HFFc6 (cell line): ENCODE results near the gene EDN2. TPM values are rescaled to one million over a fixed set of nuclear protein-coding genes. Genes with fewer than 3 reads are reported as not detected.

Experiments used
- DNase-seq: peaks from one replicate; pipeline ENCODE4 v3.0.0-alpha.2; 2018
- H3K27ac Mint-ChIP-seq: 2 replicates; pipeline ENCODE4 v1.8.0; 2020; ENCODE audit warnings: mild to moderate bottlenecking, mixed read lengths
- H3K27me3 Mint-ChIP-seq: 2 replicates; pipeline ENCODE4 v1.8.0; 2021; ENCODE audit warnings: mild to moderate bottlenecking, moderate library complexity, mixed read lengths; ENCODE audit not compliant: insufficient read depth
- H3K36me3 Mint-ChIP-seq: 2 replicates; pipeline ENCODE4 v1.8.0; 2021; ENCODE audit warnings: low read depth, mixed read lengths
- H3K4me1 Mint-ChIP-seq: 2 replicates; pipeline ENCODE4 v1.8.0; 2020; ENCODE audit warnings: low read depth, mixed read lengths
- H3K4me3 Mint-ChIP-seq: 2 replicates; pipeline ENCODE4 v1.8.0; 2020; ENCODE audit warnings: mild to moderate bottlenecking, moderate library complexity, mixed read lengths
- H3K9me3 Mint-ChIP-seq: 2 replicates; pipeline ENCODE4 v1.8.0; 2020; ENCODE audit warnings: mild to moderate bottlenecking, mixed read lengths
- total RNA-seq, 6 experiments: library from RNA; stranded (reverse); fragmentation: NEBNext Ultra II Directional; extraction: Animal tissue kit (Norgen Biotek cat#: 25700); gene quantifications; 2 replicates in 1 of 6; 3 replicates in 5 of 6; pipeline ENCODE4 v1.2.3, GENCODE V29; 2021
- TF ChIP-seq, protein P1 (sequence below): fragments of 200-600 bp; sonication (generic); IDR thresholded peaks from 2 replicates; pipeline ENCODE4 v1.5.0; 2021; ENCODE audit warnings: antibody characterized with exemption, mild to moderate bottlenecking

The EDN2 gene
- total RNA-seq, 6 experiments from 2014 or later: not detected

DNA sequence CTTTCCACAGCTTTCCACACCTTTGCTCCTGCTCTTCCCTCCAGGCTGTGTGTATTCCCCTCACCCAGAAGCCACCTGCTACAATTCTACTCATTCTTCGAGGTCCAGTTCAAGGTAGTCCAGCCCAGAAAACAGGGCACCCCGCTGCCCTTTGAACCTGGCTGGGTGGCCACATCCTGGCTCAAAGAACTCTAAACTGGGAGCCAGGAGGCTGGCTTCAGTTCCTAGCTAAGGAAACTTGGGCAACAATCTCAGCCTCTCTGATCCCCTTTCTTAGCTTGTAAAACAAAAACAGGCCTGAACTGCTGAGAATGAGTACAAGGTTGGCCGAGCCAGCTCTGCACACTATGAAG, 4.7 kb downstream of the EDN2 start:
- H3K27ac Mint-ChIP-seq: no peak overlapping the region
- no peaks in the 10 kb centered on the region for H3K36me3 Mint-ChIP-seq
- TF ChIP-seq, protein P1, sequence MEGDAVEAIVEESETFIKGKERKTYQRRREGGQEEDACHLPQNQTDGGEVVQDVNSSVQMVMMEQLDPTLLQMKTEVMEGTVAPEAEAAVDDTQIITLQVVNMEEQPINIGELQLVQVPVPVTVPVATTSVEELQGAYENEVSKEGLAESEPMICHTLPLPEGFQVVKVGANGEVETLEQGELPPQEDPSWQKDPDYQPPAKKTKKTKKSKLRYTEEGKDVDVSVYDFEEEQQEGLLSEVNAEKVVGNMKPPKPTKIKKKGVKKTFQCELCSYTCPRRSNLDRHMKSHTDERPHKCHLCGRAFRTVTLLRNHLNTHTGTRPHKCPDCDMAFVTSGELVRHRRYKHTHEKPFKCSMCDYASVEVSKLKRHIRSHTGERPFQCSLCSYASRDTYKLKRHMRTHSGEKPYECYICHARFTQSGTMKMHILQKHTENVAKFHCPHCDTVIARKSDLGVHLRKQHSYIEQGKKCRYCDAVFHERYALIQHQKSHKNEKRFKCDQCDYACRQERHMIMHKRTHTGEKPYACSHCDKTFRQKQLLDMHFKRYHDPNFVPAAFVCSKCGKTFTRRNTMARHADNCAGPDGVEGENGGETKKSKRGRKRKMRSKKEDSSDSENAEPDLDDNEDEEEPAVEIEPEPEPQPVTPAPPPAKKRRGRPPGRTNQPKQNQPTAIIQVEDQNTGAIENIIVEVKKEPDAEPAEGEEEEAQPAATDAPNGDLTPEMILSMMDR: no peak
- DNase-seq: no peak
- peaks cover 53% of the 10 kb centered on the region for H3K4me1 Mint-ChIP-seq
- peaks cover 4% of the 10 kb centered on the region for H3K27me3 Mint-ChIP-seq
- no peaks in the 10 kb centered on the region for H3K9me3 Mint-ChIP-seq
- no peak overlapping the region for H3K4me3 Mint-ChIP-seq

DNA sequence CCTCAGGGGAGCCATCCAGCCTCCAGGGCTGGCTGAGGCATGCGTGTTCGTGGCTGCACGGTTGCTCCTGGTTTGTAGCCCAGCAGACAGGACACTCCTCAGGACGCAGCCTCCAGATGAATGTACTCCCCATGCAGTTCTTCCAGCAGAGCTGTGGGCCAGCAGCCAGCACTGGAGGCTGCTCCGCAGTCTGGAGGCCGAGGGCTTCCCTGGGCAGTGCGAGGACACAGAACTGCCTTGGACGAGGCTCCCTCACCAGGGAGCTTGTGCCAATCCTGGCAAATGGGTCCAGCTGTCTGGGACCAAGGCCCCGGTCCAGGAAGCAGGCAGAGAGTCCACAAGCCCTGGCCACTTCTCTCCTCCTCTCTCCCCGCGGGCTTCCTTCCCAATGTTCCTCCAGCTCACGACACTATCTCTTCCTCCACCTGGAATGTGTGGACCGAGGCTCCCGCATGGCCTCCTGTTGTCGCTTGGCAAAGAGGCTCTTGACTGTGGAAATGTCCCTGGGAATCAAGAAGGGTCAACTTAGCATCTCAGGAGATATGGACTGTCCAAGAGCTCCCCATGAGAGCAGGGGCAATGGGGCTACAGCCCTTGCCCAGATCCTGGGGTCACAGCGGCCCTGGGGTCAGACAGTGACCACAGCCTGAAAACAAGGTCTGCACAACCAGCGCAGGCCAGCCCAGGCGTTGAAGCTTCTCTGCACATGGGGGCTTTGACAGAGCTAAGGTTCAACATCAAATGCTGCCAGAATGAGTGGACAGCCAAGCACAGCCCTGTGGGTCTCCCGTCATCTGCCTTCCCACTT, 5.3 kb downstream of the EDN2 start:
- TF ChIP-seq, protein P1: no peak
- peaks cover 4% of the 10 kb centered on the region for H3K27me3 Mint-ChIP-seq
- H3K9me3 Mint-ChIP-seq: no peaks in the 10 kb centered on the region
- peaks cover 55% of the 10 kb centered on the region for H3K4me1 Mint-ChIP-seq
- DNase-seq: peak; percentile 17
- no peak overlapping the region for H3K27ac Mint-ChIP-seq
- no peaks in the 10 kb centered on the region for H3K36me3 Mint-ChIP-seq
- H3K4me3 Mint-ChIP-seq: no peak overlapping the region

DNA sequence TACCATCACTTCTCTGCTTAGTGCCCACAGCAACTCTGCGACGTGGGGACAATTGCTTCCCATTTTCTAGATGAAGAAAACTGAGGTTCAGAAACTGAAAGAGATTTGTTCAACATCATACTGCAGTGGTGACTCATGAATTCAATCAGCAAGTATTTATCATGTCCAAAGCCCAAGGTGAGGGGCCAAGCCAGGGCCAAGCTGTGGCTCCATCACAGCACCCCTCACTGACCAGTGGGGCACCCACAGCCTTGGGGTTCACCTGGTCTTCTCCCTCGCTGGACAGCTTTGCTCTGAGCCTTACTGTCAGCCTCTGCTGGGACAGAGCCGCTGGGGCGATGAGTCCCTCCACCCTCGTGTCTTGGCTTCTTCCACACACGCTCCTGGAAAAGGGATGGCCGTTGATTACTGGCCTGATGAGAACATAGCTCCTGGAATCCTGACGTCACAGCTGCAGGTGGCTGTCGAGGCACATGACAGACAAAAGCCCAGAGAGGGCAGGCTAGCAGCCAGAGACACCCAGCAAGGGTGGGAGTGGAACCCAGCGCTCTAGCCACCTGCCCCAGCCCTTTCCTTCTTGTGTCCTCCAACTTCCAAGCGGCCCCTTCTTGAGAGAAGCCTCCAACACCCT, 6.2 kb downstream of the EDN2 start:
- TF ChIP-seq, protein P1: no peak
- no peaks in the 10 kb centered on the region for H3K36me3 Mint-ChIP-seq
- no peak overlapping the region for H3K27ac Mint-ChIP-seq
- DNase-seq: no peak
- peaks cover 50% of the 10 kb centered on the region for H3K4me1 Mint-ChIP-seq
- H3K9me3 Mint-ChIP-seq: no peaks in the 10 kb centered on the region
- H3K27me3 Mint-ChIP-seq: peaks cover 6% of the 10 kb centered on the region
- no peak overlapping the region for H3K4me3 Mint-ChIP-seq

DNA sequence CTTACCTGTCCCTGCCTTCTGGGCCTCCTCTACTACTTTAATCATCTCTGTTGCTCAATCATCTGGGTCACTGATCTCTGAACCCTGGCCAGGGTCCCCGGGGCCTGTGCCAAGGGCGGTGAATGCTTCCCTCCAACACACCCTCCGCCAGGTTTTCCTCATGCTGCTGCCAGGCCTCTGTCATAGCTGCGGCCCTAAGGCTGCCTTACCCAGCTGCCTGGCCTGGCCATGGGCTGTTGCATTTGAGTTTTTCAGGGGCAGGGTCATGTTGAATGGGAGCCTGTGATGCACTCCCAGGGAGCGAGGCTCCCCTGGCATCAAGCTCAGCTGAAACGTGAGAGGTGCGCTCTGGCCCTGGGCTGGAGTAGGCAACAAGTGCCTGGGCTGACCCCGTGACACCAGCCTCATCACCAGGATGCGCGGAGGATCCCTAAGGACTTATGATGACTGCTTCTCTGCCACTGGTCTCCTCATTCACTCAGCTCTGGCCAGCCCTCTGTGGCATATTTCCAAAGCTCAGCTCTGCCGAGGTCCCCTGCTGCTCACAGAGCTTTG, 7.6 kb downstream of the EDN2 start:
- TF ChIP-seq, protein P1: no peak
- Mint-ChIP-seq H3K4me1 (peaks cover 38% of the 10 kb centered on the region), H3K27ac (no peak overlapping the region), H3K36me3 (no peaks in the 10 kb centered on the region), H3K4me3 (no peak overlapping the region), H3K27me3 (peaks cover 8% of the 10 kb centered on the region; the same call in 1 of the 2 replicates), H3K9me3 (no peaks in the 10 kb centered on the region)
- DNase-seq: no peak

DNA sequence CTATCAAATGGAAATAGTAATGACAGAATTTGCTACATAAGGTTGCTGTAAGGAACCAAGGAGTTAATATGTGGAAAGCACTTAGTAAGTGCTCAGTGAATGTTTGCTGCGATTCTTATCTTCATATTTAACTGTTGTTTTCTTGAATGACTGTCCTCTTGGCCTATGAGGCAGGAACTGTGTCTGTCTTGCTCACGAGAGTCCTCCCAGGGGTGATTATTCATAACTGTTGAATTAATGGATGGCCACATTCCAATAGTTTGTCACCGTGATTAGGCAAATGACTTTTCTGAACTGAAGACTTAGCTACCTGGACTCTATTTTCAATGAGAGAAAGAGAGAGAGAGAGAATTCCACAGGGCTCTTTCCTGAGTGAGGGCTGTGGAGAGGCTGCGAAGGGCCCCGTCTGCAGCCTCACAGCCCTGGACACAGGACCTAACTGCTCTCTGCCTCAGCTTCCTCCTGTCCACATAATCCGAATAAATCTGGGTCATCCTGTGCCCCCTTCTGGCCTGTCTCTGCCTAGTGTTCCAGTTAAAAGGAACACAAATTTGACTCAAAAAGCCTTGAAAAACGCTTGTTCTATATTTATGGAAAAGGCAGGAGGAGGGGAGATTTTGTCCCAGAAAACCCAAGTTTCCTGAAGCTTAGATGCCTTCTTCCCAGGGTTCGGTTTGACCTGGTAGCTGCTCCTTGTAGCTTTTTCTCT, 8.5 kb downstream of the EDN2 start:
- Mint-ChIP-seq H3K27ac (peak overlapping the region; percentile 51), H3K9me3 (no peaks in the 10 kb centered on the region), H3K4me1 (peaks cover 38% of the 10 kb centered on the region), H3K27me3 (peaks cover 8% of the 10 kb centered on the region; the same call in 1 of the 2 replicates), H3K36me3 (no peaks in the 10 kb centered on the region), H3K4me3 (no peak overlapping the region)
- TF ChIP-seq, protein P1: peak; percentile 55; the same call in 1 of the 2 replicates
- DNase-seq: peak; percentile 69
